ENCODE data around the gene CSNK1G1.
A peak's percentile ranks its signal among the peaks of the same experiment; 100 is the strongest.

The CSNK1G1 gene

GRCh38 chr15:64191971-64192830, 163.8 kb downstream of the CSNK1G1 start:
- no peak for DNase-seq (ENCODE audit: low spot score)

- no peak for DNase-seq (ENCODE audit: low spot score)
Measured at GRCh38 chr15:64187396-64188191, 168.4 kb downstream of the CSNK1G1 start.

GRCh38 chr15:64185146-64185911, 170.6 kb downstream of the CSNK1G1 start:
- DNase-seq (ENCODE audit: low spot score): no peak

- no peak for DNase-seq (ENCODE audit: low spot score)
Measured at GRCh38 chr15:64182859-64183370, 173.1 kb downstream of the CSNK1G1 start.

GRCh38 chr15:64180235-64180824, 175.6 kb downstream of the CSNK1G1 start:
- no peak for DNase-seq (ENCODE audit: low spot score)

- no peak for DNase-seq (ENCODE audit: low spot score)
Measured at GRCh38 chr15:64166102-64166890, 189.7 kb downstream of the CSNK1G1 start.

- DNase-seq (ENCODE audit: low spot score): no peak
Measured at GRCh38 chr15:64164436-64164835, 191.5 kb downstream of the CSNK1G1 start.

- DNase-seq (ENCODE audit: low spot score): peak; percentile 59
Measured at GRCh38 chr15:64163659-64164362, 192.2 kb downstream of the CSNK1G1 start.

GRCh38 chr15:64162869-64163658, 192.9 kb downstream of the CSNK1G1 start, which contains the start of gene PPIB:
Gene PPIB, minus strand, starts transcription at chr15:64163022. Its CDS starts 36 bp downstream, at chr15:64162986.
- DNase-seq (ENCODE audit: low spot score): peak; percentile 99

- no peak for DNase-seq (ENCODE audit: low spot score)
Measured at GRCh38 chr15:64162478-64162868, 193.5 kb downstream of the CSNK1G1 start.

GRCh38 chr15:64161688-64162477, 194.1 kb downstream of the CSNK1G1 start:
- no peak for DNase-seq (ENCODE audit: low spot score)

GRCh38 chr15:64158363-64159134, 197.4 kb downstream of the CSNK1G1 start:
- no peak for DNase-seq (ENCODE audit: low spot score)

- DNase-seq (ENCODE audit: low spot score): no peak
Measured at GRCh38 chr15:64157599-64158125, 198.3 kb downstream of the CSNK1G1 start.

GRCh38 chr15:64156652-64157331, 199.2 kb downstream of the CSNK1G1 start:
- DNase-seq (ENCODE audit: low spot score): no peak

- DNase-seq (ENCODE audit: low spot score): no peak
Measured at GRCh38 chr15:64155802-64156651, 199.9 kb downstream of the CSNK1G1 start.
